GM18498 (cell line): ENCODE data around the gene PDPK1.
"Not testable (repeated sequence)": the region's sequence is repeated elsewhere in the genome, so short reads cannot be mapped to it uniquely, and the experiment has no call there.

Experiments
- ATAC-seq: cut with Tn5 transposase; IDR thresholded peaks from one replicate; pipeline ENCODE4 v1.9.1; 2021; ENCODE audit warnings: mild to moderate bottlenecking, moderate library complexity; ENCODE audit not compliant: unreplicated experiment

Gene PDPK1

GRCh38 chr16:2520784-2521531 is 16.9 kb upstream of the PDPK1 start:
- no peak for ATAC-seq

DNA sequence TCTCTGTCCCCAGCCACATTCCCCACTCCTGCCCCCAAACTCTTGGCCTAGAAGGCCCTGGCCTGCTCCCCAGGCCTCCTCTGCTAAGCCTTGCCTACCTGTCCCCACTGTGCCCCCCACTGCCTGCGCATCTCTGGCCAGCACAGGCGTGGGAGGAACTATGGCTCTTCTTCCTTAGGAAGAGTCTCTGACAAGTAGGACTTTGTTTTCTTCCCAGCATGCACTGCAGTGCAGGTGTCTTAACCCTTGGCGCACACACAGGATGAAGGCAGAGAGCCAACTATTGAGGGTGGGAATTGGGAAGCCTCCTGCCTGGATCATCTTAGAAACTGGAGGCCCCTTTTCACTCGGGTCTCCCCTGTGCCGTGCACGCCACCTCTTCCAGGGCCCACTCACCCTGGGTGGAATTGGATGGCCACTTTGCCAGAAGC is 14.0 kb upstream of the PDPK1 start:
- ATAC-seq = no peak

DNA sequence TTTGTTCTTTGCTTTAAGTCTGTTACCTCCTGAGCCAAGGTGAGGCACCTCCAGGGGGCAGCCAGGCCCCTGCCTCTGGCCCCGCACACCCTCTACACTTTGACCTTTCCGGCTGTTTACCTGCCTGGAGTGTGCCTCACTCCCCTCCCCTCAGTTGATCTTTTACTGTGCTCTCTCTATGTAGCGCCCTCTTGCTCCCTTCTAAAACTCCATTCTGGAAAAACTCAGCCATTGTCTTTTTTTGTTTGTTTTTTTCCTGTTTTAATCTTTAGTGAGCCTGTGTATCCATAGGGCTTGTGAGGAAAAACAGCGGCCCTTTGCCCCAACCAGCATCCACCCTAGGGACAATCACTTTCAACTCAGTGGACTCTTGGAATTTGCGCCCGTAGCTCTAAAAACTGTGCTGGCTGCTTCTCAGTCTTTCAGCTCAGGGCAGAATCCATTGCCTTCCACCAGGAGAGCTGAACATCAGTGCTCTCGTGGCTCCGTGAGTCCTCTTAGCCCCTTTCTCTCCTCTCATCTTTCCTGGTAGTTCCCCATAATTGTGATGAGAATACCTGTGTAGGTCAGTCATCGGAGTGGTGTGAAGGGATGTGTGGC is 13.4 kb upstream of the PDPK1 start:
- ATAC-seq = no peak

DNA sequence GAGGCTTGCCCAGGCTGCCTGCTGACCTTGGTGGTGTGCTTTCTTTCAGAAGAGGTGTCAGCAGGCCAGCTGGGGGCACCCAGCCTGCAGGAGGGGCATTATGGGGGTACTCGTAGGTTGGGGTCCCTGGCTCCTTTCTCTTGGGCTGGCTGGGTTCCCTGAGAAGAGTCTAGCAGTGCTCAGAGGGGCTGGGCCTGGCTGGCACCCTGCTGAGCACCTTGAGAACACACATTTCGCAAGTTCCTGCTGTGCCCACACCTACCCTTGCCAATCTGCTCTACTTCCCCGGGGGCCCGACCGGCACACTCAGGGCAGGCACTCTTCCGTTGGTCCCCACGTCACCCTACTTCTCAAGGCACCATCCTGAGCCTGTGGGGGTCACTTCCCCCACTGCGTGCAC is 11.7 kb upstream of the PDPK1 start:
- ATAC-seq = no peak

GRCh38 chr16:2527071-2527783 is 10.6 kb upstream of the PDPK1 start:
- ATAC-seq = no peak

DNA sequence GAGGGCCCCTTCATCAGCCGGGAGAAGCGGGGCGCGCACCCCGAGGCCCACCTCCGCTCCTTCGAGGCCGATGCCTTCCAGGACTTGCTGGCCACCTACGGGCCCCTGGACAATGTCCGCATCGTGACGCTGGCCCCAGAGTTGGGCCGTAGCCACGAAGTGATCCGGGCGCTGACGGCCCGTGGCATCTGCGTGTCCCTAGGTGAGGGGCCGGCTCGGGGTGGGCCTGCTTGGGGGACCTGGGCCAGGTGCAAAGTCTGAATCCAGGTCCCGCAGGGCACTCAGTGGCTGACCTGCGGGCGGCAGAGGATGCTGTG is 10.1 kb upstream of the PDPK1 start:
- ATAC-seq = no peak

- no peak for ATAC-seq
Observed at GRCh38 chr16:2528161-2529060, 9.4 kb upstream of the PDPK1 start.

DNA sequence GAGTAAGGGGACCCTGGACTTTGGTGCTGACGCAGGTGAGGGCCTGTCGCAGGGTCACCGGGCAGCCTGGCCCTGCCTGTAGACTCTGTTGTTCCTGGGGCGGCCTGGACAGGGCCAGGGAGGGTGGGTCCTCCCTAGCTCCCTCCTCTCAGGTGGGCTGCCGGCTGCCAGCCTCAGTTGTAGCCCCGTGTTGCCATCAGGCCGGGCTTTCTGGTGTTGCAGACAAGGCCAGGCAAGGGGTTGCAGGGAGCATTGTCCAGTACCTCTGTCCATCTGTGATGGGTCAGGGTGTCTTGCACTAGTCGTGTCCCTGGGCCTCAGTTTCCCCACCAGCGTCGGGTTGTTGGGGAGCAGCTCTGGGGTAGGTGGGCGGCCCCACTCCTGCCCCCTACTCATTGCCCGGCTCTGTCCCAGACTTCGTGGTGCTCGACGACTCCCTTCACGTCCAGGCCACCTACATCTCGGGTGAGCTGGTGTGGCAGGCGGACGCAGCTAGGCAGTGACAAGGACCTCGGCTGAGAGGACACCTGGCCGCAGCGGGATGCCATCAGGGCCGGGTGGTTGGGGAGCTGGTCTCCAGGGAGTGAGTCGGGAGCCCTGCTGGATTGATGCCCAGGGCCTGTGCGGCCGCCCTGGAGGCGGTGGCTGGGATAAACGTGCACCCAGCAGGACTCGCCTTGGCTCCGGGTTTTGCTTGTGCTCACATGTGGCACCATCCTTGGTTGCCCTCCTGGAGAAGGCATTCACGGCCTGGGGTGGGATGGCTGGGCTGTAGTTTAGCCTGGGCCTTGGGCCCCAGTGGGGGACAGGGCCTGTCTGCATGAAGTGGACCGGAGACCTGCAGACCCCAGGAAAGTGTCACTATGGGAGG is 8.5 kb upstream of the PDPK1 start:
- no peak for ATAC-seq

DNA sequence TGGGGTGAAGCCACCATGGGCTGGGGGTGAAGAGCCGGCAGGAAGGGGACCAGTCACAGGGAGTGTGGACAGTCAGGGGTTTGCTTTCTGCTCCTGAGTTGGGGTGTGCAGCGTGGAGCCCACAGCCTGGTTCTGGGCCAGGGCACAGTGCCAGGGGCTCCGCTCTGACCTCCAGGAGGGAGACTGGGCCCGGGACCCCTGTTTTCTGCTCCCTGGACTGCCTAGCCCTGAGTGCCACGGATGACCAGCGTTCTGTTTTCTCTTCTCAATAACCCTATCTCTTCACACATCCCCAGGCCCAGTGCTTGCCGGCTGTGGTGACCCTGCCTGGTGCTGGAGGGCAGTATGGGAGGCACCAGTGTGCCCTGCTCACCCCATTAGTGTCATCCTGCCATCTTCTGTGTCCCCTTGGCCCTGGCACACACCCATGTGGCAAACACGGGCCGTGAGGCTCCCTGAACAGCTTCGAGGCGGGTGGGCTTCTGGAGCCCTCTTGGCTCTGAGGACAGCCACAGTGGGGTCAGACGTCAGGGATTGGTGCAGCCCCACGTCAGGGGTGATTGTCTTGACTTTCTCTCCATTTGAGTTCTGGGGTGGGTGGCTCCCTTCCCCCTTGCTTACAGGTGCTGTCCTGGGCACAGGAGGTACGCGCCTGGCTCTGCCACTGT is 7.7 kb upstream of the PDPK1 start:
- no peak for ATAC-seq

GRCh38 chr16:2530629-2531318 is 7.0 kb upstream of the PDPK1 start:
- ATAC-seq = no peak

DNA sequence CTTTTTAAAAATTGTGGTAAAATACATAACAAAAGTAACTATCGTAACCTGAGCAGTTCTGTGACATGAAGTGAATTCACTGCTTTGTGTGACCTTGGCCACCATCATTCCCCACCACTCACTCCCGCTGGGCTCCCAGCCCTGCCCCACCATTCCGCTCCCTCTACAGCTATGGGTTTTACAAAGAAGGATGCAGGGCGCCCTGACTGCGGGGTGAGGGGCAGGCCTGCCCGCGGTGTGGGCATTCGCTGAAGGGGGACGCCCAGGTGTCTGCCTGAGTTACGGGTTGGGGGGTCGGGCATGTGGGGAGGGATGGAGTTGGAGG is 6.5 kb upstream of the PDPK1 start, which contains the start of gene CEMP1:
Gene CEMP1, minus strand, starts transcription at position 38 of the 325 bp plus-strand sequence. CDS start 335 bp downstream, outside the sequence.
- no peak for ATAC-seq

GRCh38 chr16:2531696-2532493 is 5.9 kb upstream of the PDPK1 start:
- peak; percentile 90 for ATAC-seq

- ATAC-seq = no peak
Observed at GRCh38 chr16:2532494-2533141, 5.2 kb upstream of the PDPK1 start.

DNA sequence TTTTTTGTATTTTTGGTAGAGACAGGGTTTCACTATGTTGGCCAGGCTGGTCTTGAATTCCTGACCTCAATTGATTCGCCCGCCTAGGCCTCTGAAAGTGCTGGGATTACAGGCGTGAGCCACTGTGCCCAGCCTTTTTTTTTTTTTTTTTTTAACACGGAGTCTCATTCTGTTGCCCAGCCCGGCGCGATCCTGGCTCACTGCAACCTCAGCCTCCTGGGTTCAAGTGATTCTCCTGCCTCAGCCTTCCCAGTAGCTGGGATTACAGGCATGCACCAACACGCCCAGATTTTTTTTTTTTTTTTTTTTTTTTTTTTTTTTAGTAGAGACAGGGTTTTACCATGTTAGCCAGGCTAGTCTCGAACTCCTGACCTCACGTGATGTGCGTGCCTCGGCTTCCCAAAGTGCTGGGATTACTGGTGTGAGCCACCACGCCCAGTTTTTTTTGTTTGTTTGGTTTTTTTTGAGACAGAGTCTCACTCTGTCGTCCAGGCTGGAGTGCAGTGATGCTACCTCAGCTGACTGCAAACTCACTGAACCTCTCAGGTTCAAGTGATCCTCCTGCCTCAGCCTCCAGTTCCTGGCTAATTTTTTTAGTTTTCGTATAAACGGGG is 4.6 kb upstream of the PDPK1 start:
- not testable (repeated sequence) for ATAC-seq

- ATAC-seq = no peak
Observed at GRCh38 chr16:2533912-2534311, 3.9 kb upstream of the PDPK1 start.

GRCh38 chr16:2534335-2534734 is 3.5 kb upstream of the PDPK1 start:
- ATAC-seq = not testable (repeated sequence)

DNA sequence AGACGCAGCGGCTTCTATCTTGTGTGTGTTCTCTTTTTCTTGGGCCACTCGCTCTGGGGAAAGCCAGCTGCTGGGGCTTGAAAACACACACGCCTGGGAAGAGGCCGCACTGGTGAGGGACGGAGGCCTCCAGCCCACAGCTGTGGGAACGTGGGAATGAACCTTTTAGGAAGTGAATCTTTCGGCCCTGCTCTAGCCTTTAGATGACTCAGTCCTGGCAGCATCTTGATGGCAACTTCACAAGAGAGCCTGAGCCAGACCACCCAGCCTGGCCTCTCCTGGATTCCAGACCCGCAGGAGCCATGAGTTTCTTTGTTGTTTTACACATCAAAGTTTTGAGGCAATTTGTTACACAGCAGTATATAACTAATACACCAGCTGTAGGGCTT is 2.2 kb upstream of the PDPK1 start:
- no peak for ATAC-seq
